C4-2B (cell line): ENCODE data around the gene FIP1L1.

ENCODE experiments used
- H3K27ac ChIP-seq: fragments of 450-650 bp; 2 replicates; pipeline ENCODE4 v1.5.1; 2017
- ZFX ChIP-seq: fragments of 450-650 bp; IDR thresholded peaks from 2 replicates; pipeline ENCODE4 v1.6.1; 2017
- TF ChIP-seq, protein P1 (sequence below): fragments of 450-650 bp; conservative IDR thresholded peaks from 2 replicates; pipeline ENCODE4 v1.5.1; 2017; ENCODE audit warnings: mild to moderate bottlenecking

Gene FIP1L1

DNA sequence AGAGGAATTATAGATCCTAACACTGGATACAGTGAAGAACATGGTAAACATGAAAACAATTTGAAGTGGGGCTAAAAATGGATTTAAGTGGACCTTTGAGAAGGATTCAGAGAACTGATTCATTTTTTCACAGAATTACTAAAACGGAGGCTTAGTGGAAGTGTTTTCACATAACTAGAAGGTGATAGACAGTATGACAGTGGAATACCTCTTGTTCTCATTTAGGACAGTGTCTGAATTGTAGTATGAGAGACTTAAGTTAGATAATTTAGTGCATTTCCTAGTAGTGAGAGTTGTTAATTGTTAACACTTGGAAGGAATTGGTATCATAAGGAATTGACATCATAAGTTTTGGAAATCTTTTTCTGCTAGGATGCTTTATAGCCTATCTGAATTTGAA is 64.1 kb downstream of the FIP1L1 start:
- no peak for TF ChIP-seq ZFX
- TF ChIP-seq, protein P1, sequence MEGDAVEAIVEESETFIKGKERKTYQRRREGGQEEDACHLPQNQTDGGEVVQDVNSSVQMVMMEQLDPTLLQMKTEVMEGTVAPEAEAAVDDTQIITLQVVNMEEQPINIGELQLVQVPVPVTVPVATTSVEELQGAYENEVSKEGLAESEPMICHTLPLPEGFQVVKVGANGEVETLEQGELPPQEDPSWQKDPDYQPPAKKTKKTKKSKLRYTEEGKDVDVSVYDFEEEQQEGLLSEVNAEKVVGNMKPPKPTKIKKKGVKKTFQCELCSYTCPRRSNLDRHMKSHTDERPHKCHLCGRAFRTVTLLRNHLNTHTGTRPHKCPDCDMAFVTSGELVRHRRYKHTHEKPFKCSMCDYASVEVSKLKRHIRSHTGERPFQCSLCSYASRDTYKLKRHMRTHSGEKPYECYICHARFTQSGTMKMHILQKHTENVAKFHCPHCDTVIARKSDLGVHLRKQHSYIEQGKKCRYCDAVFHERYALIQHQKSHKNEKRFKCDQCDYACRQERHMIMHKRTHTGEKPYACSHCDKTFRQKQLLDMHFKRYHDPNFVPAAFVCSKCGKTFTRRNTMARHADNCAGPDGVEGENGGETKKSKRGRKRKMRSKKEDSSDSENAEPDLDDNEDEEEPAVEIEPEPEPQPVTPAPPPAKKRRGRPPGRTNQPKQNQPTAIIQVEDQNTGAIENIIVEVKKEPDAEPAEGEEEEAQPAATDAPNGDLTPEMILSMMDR = no peak
- no peak overlapping the region for H3K27ac ChIP-seq

DNA sequence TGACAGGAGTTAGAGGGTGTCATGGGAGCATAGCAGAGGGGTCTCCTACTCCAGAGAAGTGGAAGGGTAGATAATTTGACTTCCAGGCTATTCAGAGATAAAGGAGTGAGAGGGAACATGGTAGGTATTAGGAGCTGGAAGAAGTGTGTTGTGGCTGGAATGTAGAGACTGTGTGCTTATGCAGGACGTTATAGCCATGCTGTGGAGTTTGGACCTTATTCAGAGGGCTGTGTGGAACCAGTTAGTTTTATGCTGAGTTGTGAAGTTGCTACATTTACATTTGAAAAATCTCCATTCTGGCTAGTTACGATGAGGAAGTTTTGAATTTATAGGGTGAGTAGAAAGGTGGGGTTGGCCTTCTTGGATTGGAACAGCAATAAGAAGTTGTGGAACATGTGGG is 67.5 kb downstream of the FIP1L1 start:
- no peak for TF ChIP-seq ZFX
- TF ChIP-seq, protein P1 = no peak
- H3K27ac ChIP-seq = no peak overlapping the region

DNA sequence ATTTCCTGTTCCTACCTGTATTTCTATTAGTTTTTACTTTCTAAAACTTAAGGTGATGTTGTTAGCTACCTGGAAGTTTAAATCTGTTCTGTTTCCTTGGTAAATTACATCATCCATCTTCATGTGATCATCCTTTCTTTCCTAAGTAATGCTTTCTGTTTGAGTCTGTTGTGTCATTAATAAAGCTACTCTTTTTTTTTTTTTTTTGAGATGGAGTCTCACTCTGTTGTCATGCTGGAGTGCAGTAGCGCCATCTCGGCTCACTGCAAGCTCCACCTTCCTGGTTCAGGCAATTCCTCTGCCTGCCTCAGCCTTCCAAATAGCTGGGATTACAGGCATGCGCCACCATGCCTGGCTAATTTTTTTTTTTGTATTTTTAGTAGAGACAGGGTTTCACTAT is 73.3 kb downstream of the FIP1L1 start:
- TF ChIP-seq ZFX = no peak
- TF ChIP-seq, protein P1 = no peak
- no peak overlapping the region for H3K27ac ChIP-seq

DNA sequence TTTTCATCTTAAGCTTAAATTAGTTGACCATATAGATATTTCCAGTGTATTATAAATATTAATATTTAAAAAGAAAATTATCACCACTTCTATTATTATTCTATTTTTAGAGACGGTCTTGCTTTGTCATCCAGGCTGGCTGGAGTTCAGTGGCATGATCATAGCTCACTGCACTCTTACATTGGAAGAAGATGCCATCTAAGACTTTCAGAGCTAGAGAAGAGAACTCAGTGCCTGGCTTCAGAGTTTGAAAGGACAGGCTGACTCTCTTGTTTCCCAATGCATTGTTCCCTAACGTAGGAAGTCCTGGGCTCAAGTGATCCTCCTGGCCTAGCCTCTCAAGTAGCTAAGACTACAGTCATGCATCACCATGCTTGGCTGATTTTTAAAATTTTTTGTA is 75.9 kb downstream of the FIP1L1 start:
- H3K27ac ChIP-seq = no peak overlapping the region
- TF ChIP-seq, protein P1 = no peak
- TF ChIP-seq ZFX = no peak

DNA sequence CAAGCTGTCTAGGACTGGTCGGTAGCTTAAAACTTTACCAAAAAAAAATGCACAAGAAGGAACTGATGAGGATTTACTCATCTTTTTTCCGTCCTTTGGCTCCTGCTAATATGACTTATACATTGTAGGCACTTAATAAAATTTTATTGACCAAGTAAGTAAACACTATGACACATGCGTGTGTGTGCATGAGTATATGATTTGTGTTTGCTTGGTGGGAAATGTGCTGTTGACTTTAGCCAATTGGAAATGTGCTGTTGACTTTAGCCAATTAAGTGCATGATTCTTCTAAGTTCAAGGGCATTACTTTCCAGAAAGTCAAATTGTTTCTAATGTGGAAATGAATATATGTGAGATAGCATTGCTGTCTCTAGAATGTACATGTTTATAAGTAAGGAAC is 78.3 kb downstream of the FIP1L1 start:
- no peak overlapping the region for H3K27ac ChIP-seq
- no peak for TF ChIP-seq ZFX
- TF ChIP-seq, protein P1 = no peak

DNA sequence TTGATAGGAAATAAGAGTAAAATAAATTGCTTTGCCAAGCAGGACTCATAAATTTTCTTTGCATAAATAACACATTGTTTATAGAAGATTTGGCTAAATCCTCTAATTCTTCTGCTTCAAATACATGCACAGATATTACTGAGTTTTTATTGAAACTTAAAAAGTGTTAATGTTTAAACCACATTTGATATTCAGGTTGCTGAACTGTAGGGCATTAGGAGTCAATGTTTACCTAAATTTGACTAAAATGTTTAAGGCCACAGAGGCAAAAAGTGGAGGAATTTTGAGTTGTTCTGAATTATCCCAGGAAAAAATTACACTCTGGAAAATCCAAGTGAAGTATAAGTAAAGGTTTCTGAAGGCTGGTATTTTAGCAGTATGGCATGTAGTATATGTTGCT is 78.7 kb downstream of the FIP1L1 start:
- H3K27ac ChIP-seq = no peak overlapping the region
- no peak for TF ChIP-seq ZFX
- TF ChIP-seq, protein P1 = no peak

DNA sequence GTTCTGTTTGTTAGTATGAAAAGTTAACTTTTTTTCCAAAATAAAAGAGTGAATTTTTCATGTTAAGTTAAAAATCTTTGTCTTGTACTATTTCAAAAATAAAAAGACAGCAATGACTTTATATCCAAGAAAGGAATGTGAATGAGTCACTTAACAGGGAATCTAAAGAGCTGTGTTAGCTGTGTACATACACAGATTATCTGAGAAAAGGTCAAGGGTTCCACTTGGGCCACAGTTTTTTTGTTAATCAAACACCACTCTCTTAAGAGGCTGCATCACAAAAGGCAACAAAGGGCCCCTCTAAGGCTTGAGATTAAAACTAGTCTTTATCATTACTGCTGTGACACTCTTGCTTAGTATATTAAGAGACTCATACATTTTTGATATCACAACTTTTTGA is 82.1 kb downstream of the FIP1L1 start:
- no peak for TF ChIP-seq ZFX
- TF ChIP-seq, protein P1 = no peak
- no peak overlapping the region for H3K27ac ChIP-seq
